ENCODE data around the gene EGFL8.
A peak's percentile ranks its signal among the peaks of the same experiment; 100 is the strongest.
"Not testable (repeated sequence)": the region's sequence is repeated elsewhere in the genome, so short reads cannot be mapped to it uniquely, and the experiment has no call there.

The EGFL8 gene

GRCh38 chr6:32190054-32190851 is 25.9 kb downstream of the EGFL8 start, which contains the start of gene PBX2:
Gene PBX2, minus strand, starts transcription at chr6:32190202. Its CDS starts 287 bp downstream, at chr6:32189915.
- no peaks in the 10 kb centered on the region for H3K36me3 ChIP-seq (ENCODE audit: control insufficient read depth, insufficient read depth, low read length)
- no peaks in the 10 kb centered on the region for H3K9me3 ChIP-seq (ENCODE audit: control insufficient read depth, low read length)
- no peaks in the 10 kb centered on the region for H3K27me3 ChIP-seq (ENCODE audit: control insufficient read depth, insufficient read depth, low read length)
- peak within 1 kb of the TSS; percentile 66 for H3K4me3 ChIP-seq (ENCODE audit: low read length)
- H3K9ac ChIP-seq (ENCODE audit: low read length): peak within 1 kb of the TSS; percentile 95
- H3K4me1 ChIP-seq (ENCODE audit: control insufficient read depth, insufficient read depth, low read length): peaks cover 58% of the 10 kb centered on the region

- H3K4me3 ChIP-seq (ENCODE audit: low read length): no peak overlapping the region
- H3K9me3 ChIP-seq (ENCODE audit: control insufficient read depth, low read length): no peaks in the 10 kb centered on the region
- H3K9ac ChIP-seq (ENCODE audit: low read length): peak overlapping the region; percentile 95
- H3K36me3 ChIP-seq (ENCODE audit: control insufficient read depth, insufficient read depth, low read length): no peaks in the 10 kb centered on the region
- peaks cover 54% of the 10 kb centered on the region for H3K4me1 ChIP-seq (ENCODE audit: control insufficient read depth, insufficient read depth, low read length)
- no peaks in the 10 kb centered on the region for H3K27me3 ChIP-seq (ENCODE audit: control insufficient read depth, insufficient read depth, low read length)
Measured at GRCh38 chr6:32190911-32191677, 26.7 kb downstream of the EGFL8 start.

GRCh38 chr6:32191696-32192607 is 27.6 kb downstream of the EGFL8 start:
- Histone ChIP-seq H3K27me3 (ENCODE audit: control insufficient read depth, insufficient read depth, low read length) (no peaks in the 10 kb centered on the region), H3K4me3 (ENCODE audit: low read length) (no peak overlapping the region), H3K4me1 (ENCODE audit: control insufficient read depth, insufficient read depth, low read length) (peaks cover 55% of the 10 kb centered on the region), H3K36me3 (ENCODE audit: control insufficient read depth, insufficient read depth, low read length) (no peaks in the 10 kb centered on the region), H3K9me3 (ENCODE audit: control insufficient read depth, low read length) (no peaks in the 10 kb centered on the region), H3K9ac (ENCODE audit: low read length) (peak overlapping the region; percentile 95)

- H3K4me3 ChIP-seq (ENCODE audit: low read length): peak within 1 kb of the TSS; percentile 11
Measured at GRCh38 chr6:32192608-32193039, 28.2 kb downstream of the EGFL8 start, which contains the start of gene GPSM3. Gene GPSM3, minus strand, starts transcription at chr6:32192643. Its CDS starts 130 bp downstream, at chr6:32192513.

GRCh38 chr6:32193096-32193495 is 28.7 kb downstream of the EGFL8 start:
- Histone ChIP-seq H3K9ac (ENCODE audit: low read length) (peak overlapping the region; percentile 95), H3K4me3 (ENCODE audit: low read length) (peak overlapping the region; percentile 11), H3K4me1 (ENCODE audit: control insufficient read depth, insufficient read depth, low read length) (peaks cover 53% of the 10 kb centered on the region)
- not testable (repeated sequence) for H3K27me3 ChIP-seq (ENCODE audit: control insufficient read depth, insufficient read depth, low read length); H3K36me3 ChIP-seq (ENCODE audit: control insufficient read depth, insufficient read depth, low read length); H3K9me3 ChIP-seq (ENCODE audit: control insufficient read depth, low read length)

More at GRCh38 chr6:32192608-32193039, 28.2 kb downstream of the EGFL8 start, which contains the start of gene GPSM3:
- peaks cover 57% of the 10 kb centered on the region for H3K4me1 ChIP-seq (ENCODE audit: control insufficient read depth, insufficient read depth, low read length)
- H3K9ac ChIP-seq (ENCODE audit: low read length): peak within 1 kb of the TSS; percentile 95
- H3K27me3 ChIP-seq (ENCODE audit: control insufficient read depth, insufficient read depth, low read length): no peaks in the 10 kb centered on the region
- H3K9me3 ChIP-seq (ENCODE audit: control insufficient read depth, low read length): no peaks in the 10 kb centered on the region
- no peaks in the 10 kb centered on the region for H3K36me3 ChIP-seq (ENCODE audit: control insufficient read depth, insufficient read depth, low read length)

GRCh38 chr6:32194388-32194787 is 30.0 kb downstream of the EGFL8 start:
- Histone ChIP-seq H3K9ac (ENCODE audit: low read length) (no peak overlapping the region), H3K27me3 (ENCODE audit: control insufficient read depth, insufficient read depth, low read length) (no peaks in the 10 kb centered on the region), H3K4me1 (ENCODE audit: control insufficient read depth, insufficient read depth, low read length) (peaks cover 44% of the 10 kb centered on the region), H3K4me3 (ENCODE audit: low read length) (no peak overlapping the region), H3K36me3 (ENCODE audit: control insufficient read depth, insufficient read depth, low read length) (no peaks in the 10 kb centered on the region), H3K9me3 (ENCODE audit: control insufficient read depth, low read length) (no peaks in the 10 kb centered on the region)

- H3K4me1 ChIP-seq (ENCODE audit: control insufficient read depth, insufficient read depth, low read length): peaks cover 44% of the 10 kb centered on the region
- H3K4me3 ChIP-seq (ENCODE audit: low read length): peak overlapping the region; percentile 51
- no peaks in the 10 kb centered on the region for H3K27me3 ChIP-seq (ENCODE audit: control insufficient read depth, insufficient read depth, low read length)
- H3K9ac ChIP-seq (ENCODE audit: low read length): peak overlapping the region; percentile 66
- H3K9me3 ChIP-seq (ENCODE audit: control insufficient read depth, low read length): no peaks in the 10 kb centered on the region
- no peaks in the 10 kb centered on the region for H3K36me3 ChIP-seq (ENCODE audit: control insufficient read depth, insufficient read depth, low read length)
Measured at GRCh38 chr6:32194825-32195651, 30.6 kb downstream of the EGFL8 start.

- Histone ChIP-seq H3K27me3 (ENCODE audit: control insufficient read depth, insufficient read depth, low read length) (no peaks in the 10 kb centered on the region), H3K4me1 (ENCODE audit: control insufficient read depth, insufficient read depth, low read length) (peaks cover 40% of the 10 kb centered on the region), H3K4me3 (ENCODE audit: low read length) (no peak overlapping the region), H3K36me3 (ENCODE audit: control insufficient read depth, insufficient read depth, low read length) (no peaks in the 10 kb centered on the region), H3K9me3 (ENCODE audit: control insufficient read depth, low read length) (no peaks in the 10 kb centered on the region), H3K9ac (ENCODE audit: low read length) (peak overlapping the region; percentile 97)
Measured at GRCh38 chr6:32195652-32195901, 31.2 kb downstream of the EGFL8 start.

- H3K4me1 ChIP-seq (ENCODE audit: control insufficient read depth, insufficient read depth, low read length): peaks cover 36% of the 10 kb centered on the region
Measured at GRCh38 chr6:32195902-32196681, 31.7 kb downstream of the EGFL8 start.

GRCh38 chr6:32196682-32197616 is 32.6 kb downstream of the EGFL8 start:
- H3K4me3 ChIP-seq (ENCODE audit: low read length): peak overlapping the region; percentile 94
- H3K36me3 ChIP-seq (ENCODE audit: control insufficient read depth, insufficient read depth, low read length): no peaks in the 10 kb centered on the region
- H3K9me3 ChIP-seq (ENCODE audit: control insufficient read depth, low read length): no peaks in the 10 kb centered on the region
- H3K4me1 ChIP-seq (ENCODE audit: control insufficient read depth, insufficient read depth, low read length): peaks cover 30% of the 10 kb centered on the region
- H3K9ac ChIP-seq (ENCODE audit: low read length): peak overlapping the region; percentile 97
- H3K27me3 ChIP-seq (ENCODE audit: control insufficient read depth, insufficient read depth, low read length): peaks cover 2% of the 10 kb centered on the region

More at GRCh38 chr6:32195902-32196681, 31.7 kb downstream of the EGFL8 start:
- Histone ChIP-seq H3K27me3 (ENCODE audit: control insufficient read depth, insufficient read depth, low read length) (no peaks in the 10 kb centered on the region), H3K9ac (ENCODE audit: low read length) (peak overlapping the region; percentile 97), H3K9me3 (ENCODE audit: control insufficient read depth, low read length) (no peaks in the 10 kb centered on the region), H3K36me3 (ENCODE audit: control insufficient read depth, insufficient read depth, low read length) (no peaks in the 10 kb centered on the region), H3K4me3 (ENCODE audit: low read length) (peak overlapping the region; percentile 94)

All from mucosa of stomach (tissue), 1 donor.